NT2/D1 (cell line): ENCODE results near the gene APBA2.

Experiments used
- SUZ12 ChIP-seq: IDR thresholded peaks from 2 replicates; pipeline ENCODE4 v1.6.1; 2011; ENCODE audit not compliant: insufficient read length, insufficient read depth; ENCODE audit errors: extremely low read depth
- YY1 ChIP-seq: IDR thresholded peaks from 2 replicates; pipeline ENCODE4 v1.6.1; 2011; ENCODE audit not compliant: insufficient read length, insufficient read depth
- ZNF274 ChIP-seq: IDR thresholded peaks from 2 replicates; pipeline ENCODE4 v1.6.1; 2011; ENCODE audit warnings: mild to moderate bottlenecking, low read depth, low read length

DNA sequence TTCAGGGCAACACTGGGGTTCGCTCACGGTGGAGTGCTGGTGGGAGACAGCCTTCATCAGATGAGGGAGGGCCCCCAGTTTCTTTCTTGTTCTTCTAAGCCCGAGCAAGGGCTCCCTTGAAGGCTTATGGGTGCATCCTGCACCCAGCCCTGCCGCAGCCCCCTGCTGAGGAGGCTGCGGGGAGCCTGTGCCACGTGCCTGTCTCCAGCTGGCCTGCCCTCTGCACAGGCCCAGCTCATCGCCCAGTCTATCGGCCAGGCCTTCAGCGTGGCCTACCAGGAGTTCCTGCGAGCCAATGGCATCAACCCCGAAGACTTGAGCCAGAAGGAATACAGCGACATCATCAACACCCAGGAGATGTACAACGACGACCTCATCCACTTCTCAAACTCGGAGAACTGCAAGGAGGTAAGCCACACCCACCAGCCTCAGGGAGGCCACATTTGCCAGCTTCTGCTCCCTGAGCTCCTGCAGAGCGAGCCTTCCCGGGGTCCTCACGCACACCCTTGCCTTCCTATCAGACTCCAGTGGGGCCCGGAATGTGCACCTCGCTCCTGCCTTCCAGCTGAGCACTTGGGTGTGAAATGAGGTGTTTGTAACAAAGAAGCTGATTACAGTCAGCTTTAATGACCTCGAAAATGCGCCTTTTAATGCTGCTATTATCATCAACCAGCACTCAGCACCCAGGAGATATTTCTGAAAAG is 219.5 kb downstream of the APBA2 start:
- TF ChIP-seq SUZ12, result no peak
- no peak for TF ChIP-seq YY1
- TF ChIP-seq ZNF274, result no peak
